ENCODE data around the gene GPR153. TPM values are rescaled to one million over a fixed set of nuclear protein-coding genes. Genes with fewer than 3 reads are reported as not detected.

GPR153 gene
- total and polyA plus RNA-seq, 2 donors (not counting 1 experiment from before 2014, with no cell fraction given) = 0.04 to 0.20 TPM

GRCh38 chr1:6218375-6219164, 42.3 kb downstream of the GPR153 start:
- no peaks in the 10 kb centered on the region for H4K20me1 ChIP-seq (ENCODE audit: control insufficient read depth, insufficient read depth, low read length, poor library complexity, severe bottlenecking)
- POLR2A ChIA-PET = interaction anchor here (0.6 kb wide), 1 partner anchor 16 kb away, joined by 4 read pairs; no protein-coding TSS in a partner anchor
- H3K27me3 Mint-ChIP-seq = peaks cover 23% of the 10 kb centered on the region
- H3K79me2 ChIP-seq (ENCODE audit: control insufficient read depth, insufficient read depth, low read length) = no peaks in the 10 kb centered on the region
- no peak overlapping the region for H3K27ac Mint-ChIP-seq
- H2AFZ ChIP-seq (ENCODE audit: insufficient read depth, low read depth, low read length, poor library complexity, severe bottlenecking) = no peak overlapping the region
- no peaks in the 10 kb centered on the region for H3K4me1 ChIP-seq (ENCODE audit: control insufficient read depth in 2 of 2, insufficient read depth in 2 of 2, low read length in 2 of 2)
- TF ChIP-seq CTCF (IDR thresholded peaks at IDR 0.05) = no peak
- TF ChIP-seq EZH2 (IDR thresholded peaks at IDR 0.05; ENCODE audit: borderline replicate concordance, insufficient read depth, low read depth, low read length, poor library complexity, severe bottlenecking) = no peak
- peaks cover under 1% of the 10 kb centered on the region for H3K4me1 Mint-ChIP-seq
- H3K4me3 Mint-ChIP-seq = no peak overlapping the region
- H3K27ac ChIP-seq (ENCODE audit: low read length in 2 of 2) = no peak overlapping the region
- no peak overlapping the region for H3K4me3 ChIP-seq (ENCODE audit: control extremely low read depth in 1 of 5, extremely low read depth in 1 of 5, insufficient read depth in 1 of 5, low read depth in 2 of 5, low read length in 4 of 5)
- H3K9ac ChIP-seq (ENCODE audit: low read length) = no peak overlapping the region
- WGBS (ENCODE audit: insufficient coverage) = 84% methylated on average over 15 of the region's 16 CpGs
- CTCF ChIA-PET = interaction anchor here (0.5 kb wide), 1 partner anchor 156 kb away, joined by 4 read pairs; no protein-coding TSS in a partner anchor
- no peak for ATAC-seq (ENCODE audit: low read depth)
- intact Hi-C loops (cut with micrococcal nuclease) = no loop called here
- peaks cover 0 to 8% (median 0%) of the 10 kb centered on the region in 4 experiments for H3K27me3 ChIP-seq (replicated peaks in 1 of 4; ENCODE audit: control extremely low read depth in 1 of 4, control insufficient read depth in 3 of 4, insufficient read depth in 4 of 4, low read length in 3 of 4)
- H3K4me2 ChIP-seq (replicated peaks; ENCODE audit: low read depth, low read length, poor library complexity, severe bottlenecking) = no peak overlapping the region
- no peaks in the 10 kb centered on the region for H3K9me3 Mint-ChIP-seq (ENCODE audit: insufficient read depth)
- H3K9me3 ChIP-seq (ENCODE audit: control extremely low read depth in 1 of 3, control insufficient read depth in 2 of 3, insufficient read depth in 1 of 3, low read length in 2 of 3) = no peaks in the 10 kb centered on the region
- no peak for DNase-seq
- peaks cover 2 to 16% of the 10 kb centered on the region in 2 experiments for H3K36me3 ChIP-seq (replicated peaks in 1 of 2; ENCODE audit: control extremely low read depth in 1 of 2, control insufficient read depth in 1 of 2, extremely low read depth in 1 of 2, insufficient read depth in 2 of 2, low read length in 1 of 2)
